Hypothalamus (tissue), 51 donors: ENCODE measurements around the gene GTF2H4.
"Not testable (repeated sequence)": the region's sequence is repeated elsewhere in the genome, so short reads cannot be mapped to it uniquely, and the experiment has no call there.

Experiments used
- DNase-seq, 51 donors: peaks; one replicate each; lab custom pipeline; 2025; lab: John Stamatoyannopoulos, UW

The GTF2H4 gene

DNA sequence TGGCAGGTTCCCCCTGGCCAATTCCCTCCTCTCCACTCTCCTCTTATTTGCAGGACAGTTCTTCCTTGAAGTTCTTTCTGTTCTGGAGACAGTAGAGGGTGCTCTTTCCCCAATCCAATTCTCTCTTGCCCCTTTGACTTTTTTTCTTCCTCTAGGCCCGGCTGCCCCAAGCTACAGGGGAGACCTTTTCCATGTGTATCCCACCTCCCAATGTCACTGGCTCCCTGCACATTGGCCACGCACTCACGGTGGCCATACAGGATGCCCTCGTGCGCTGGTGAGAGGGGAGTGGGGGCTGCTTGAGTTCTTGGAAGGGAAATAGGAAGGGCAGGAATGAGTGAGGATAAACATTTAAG, 7.6 kb downstream of the GTF2H4 start:
- peak in 29 of 51 donors; percentile 3 to 78 (median 24) for DNase-seq

DNA sequence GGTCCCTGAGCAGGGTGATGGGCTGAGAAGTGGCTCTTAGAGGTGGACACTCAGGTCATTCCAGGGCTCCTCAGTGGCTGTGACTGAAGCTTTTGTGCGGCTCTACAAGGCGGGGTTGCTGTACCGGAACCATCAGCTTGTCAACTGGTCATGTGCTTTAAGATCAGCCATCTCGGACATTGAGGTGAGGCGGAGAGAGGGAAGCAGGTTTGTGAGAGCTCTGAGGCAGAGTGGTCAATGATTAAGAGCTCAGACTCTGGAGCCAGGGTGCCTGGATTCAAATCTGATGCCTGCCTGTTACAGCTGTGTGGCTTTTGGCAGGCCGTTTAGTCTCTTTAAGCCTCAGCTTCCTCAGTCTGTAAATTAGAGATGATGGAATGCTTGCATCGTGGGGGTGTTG, 9.0 kb downstream of the GTF2H4 start:
- DNase-seq = no peak

DNA sequence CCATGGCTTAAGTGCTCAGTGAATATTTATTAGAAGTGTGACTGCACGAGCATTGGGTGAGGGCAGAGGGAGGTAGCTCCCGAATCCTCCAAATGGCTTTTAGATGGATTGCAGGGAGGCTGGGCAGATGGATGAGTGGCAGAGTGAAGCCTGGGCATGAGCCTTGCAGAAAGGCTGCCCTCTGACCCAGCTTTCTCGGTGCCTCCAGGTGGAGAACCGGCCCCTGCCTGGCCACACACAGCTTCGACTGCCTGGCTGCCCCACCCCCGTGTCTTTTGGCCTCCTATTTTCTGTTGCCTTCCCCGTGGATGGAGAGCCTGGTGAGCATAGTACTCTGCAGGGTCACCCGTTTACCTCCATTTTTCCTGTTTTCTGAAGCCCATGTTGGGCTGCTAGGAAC, 9.5 kb downstream of the GTF2H4 start:
- DNase-seq = no peak

DNA sequence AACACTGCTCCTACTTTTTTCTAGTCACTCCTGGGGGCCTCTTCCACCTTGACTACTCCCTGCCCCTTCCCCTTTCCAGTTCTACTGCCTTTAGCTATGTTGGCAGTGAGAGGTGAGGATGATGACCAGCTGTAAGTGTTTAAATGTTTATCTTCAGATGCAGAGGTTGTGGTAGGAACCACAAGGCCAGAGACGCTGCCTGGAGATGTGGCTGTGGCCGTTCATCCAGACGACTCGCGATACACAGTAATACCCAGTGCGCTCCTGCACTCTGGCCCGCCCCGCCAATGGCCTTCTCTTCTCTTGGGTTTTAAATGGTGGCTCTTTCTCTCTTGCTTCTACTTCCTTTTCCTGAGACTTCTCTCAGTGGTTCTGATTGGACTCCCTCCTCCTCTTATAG, 10.7 kb downstream of the GTF2H4 start:
- no peak for DNase-seq

DNA sequence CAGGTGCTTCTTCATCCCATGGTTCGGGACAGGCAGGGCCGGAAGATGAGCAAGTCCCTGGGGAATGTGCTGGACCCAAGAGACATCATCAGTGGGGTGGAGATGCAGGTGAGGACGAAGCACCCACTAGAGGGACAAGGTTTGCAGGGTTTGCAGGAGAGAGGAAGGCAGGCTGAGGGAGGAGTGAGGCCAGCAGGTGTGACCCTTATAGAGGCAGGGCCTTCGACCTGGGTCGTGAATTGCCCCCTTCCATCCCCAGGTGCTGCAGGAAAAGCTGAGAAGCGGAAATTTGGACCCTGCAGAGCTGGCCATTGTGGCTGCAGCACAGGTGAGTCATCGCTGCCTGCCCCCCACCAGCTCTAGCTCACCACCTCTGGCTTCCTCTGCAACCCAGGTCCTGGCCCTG, 14.4 kb downstream of the GTF2H4 start:
- DNase-seq = no peak

DNA sequence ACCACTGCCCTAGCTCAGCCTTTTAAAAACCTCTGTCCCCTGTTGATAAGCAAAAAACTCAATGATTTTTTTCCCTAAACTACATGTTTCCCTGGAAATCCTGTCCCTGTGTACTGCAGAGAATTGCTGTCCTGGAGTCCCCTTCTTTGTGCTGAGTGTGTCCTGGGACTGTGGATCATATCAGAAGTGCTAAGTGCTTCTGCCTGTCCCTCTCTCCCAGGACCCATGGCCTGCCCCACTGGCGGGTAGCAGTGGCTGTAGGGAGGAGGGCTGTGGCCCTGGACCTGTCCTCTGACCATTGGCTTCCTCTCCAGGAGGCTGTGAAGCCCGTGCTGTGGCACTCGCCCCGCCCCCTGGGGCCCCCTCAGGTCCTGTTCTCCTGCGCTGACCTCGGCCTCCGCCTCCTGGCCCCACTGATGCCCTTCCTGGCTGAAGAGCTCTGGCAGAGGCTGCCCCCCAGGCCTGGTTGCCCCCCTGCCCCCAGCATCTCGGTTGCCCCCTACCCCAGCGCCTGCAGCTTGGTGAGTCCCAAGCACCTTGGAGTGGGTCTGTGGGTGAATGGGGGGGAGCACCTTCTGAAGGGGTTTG, 16.1 kb downstream of the GTF2H4 start:
- DNase-seq = not testable (repeated sequence)

DNA sequence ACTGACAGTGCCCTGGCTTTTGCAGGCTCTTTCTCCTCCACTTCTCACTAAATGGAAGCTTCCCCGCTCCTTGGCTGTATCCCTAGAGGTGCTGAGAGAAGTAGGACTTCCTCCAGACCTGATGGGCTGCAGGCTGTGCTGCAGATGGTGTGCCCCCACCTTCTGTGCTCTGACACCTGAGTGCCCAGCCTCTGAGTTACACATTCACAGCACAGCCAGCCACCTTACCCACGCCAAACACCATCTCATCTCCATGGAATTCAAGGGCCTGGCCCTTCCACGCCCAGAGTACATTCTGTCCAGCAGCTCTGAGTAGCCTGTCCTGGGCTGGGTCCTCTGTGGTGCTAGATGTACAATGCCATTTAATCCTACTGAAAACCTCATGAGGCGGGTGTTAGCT, 18.6 kb downstream of the GTF2H4 start:
- no peak for DNase-seq

DNA sequence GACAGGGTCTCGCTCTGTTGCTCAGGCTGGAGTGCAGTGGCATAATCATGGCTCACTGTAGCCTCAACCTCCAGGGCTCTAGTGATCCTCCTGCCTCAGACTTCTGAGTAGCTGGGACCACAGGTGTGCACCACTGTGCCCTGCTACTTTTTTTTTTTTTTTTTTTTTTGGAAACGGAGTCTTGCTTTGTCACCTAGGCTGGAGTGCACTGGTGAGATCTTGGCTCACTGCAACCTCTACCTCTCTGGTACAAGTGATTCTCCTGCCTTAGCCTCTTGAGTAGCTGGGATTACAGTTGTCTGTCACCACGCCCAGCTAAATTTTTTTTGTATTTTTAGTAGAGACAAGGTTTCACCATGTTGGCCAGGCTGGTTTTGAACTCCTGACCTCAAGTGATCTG, 19.1 kb downstream of the GTF2H4 start:
- DNase-seq = not testable (repeated sequence)

DNA sequence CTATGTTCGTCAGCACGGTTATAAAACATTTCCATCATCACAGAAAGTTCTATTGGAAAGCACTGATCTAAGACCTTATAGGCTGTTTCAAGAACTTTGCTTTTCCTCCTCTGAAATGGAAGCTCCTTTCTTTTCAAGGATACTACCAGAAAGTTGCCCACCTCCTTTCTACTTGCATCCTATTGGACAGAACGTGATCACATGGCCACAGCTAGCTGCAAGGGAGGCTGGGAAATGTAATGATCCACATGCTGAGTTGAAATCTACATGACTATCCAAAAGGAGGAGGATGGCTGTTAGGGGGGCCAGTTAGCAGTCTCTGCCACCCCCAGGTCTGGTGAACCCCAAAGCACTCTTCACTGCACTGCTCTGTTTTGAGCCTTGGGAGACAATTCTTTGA, 20.7 kb downstream of the GTF2H4 start:
- DNase-seq = no peak

DNA sequence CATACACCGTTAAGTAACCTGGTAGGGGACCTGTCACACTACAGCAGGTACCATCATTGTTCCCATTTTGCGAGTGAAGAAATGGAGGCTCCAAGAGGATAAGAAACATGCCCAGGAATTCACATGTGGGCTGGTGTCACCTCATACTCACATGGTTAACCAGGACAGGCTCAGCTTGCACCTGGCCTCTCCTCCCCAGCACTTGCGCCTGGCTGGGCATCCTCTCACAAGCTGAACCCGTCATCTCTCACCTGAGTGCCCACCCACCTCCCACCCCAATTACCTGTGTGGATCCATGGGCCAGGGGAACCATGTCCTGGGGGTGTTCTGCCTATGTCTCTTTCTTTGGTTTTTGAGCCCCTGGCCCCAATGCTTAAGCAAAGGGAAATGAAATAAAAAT, 22.5 kb downstream of the GTF2H4 start:
- DNase-seq = no peak

DNA sequence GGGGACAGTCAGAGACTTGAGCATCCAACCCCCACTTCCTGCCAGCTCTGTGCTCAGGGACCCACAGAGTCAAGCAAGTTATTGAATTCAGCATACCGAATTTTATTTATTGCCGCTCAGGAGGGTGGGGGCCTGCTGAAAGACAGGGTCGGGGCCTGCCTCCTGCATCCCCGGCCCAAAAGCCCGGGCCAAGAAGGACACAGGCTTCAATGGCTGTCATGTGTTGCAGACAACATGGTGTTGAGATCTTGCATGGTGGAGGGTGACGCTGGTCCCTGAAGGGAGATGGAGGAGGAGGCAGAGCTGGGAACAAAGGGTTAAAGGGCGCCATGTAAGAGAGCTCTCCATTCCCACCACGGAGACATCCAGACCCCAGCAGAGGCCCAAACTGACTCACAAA, 23.3 kb downstream of the GTF2H4 start:
- no peak for DNase-seq

DNA sequence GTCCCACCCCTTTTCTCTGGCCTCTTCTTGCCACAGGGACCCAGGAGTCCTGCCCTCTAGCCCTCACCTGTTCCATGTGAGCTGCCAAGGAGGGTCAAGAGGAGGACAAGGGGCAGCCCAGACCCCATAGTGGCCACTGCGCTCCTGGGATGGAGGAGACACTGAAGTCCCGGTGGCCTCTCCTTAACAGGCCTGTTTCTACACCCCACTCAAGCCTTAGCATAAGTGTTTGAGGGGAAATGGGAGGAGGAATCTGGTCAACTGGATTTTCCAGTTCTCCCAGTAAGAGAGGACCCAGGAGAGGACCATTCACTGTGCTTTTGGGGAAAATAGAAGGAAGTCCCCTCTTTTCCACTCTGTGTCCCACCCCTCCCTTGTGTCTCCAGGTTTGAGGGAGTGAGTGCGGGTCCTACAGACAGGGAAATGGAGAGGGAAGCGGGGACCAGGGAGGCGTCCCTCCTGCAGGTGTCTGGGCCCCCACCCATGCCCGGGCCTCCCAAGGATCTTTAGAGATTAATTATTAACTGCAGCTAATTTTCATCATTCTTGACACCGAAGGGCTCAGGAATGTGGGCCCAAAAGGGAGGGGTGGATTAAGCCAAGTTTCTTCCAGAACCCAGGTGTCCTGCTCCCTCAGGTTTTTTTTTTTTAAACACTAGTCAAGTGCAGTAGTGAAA, 24.1 kb downstream of the GTF2H4 start, which contains the start of gene SFTA2:
Gene SFTA2 (minus strand): TSS at position 202 of the 677 bp plus-strand sequence. CDS start 74 bp downstream, at position 128.
- no peak for DNase-seq

DNA sequence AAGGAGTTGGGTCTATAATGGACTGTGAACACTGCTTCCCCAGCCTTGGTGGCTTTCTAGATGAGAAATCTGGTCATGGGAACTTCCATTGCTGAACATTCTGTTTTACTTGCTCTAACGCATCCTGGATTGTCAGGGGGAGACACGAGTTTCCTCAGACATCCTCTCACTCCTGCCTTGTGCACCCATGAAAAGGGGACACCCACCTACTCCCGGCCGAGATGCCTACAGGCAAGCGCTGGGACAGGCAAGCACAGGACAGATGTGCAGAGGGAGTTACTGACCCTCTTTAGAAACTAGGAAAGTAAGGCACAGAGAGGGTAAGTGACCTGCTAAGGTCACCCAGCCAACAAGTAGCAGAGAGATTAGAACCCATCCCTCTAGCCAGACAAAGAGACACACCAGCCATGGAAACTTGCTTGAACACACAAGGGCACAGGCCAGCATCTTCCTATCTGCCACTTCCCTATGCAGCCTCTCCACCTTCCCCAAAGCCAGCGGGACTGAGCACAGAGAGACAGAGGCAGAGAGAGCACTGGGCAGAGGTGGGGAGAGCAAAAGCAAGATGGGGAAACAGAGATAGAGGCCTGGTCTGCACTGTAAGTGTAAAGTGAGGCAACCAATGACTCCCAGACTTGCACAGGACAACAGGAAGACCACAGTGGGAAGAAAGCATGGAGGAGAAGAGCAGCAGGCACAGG, 24.8 kb downstream of the GTF2H4 start:
- no peak for DNase-seq

DNA sequence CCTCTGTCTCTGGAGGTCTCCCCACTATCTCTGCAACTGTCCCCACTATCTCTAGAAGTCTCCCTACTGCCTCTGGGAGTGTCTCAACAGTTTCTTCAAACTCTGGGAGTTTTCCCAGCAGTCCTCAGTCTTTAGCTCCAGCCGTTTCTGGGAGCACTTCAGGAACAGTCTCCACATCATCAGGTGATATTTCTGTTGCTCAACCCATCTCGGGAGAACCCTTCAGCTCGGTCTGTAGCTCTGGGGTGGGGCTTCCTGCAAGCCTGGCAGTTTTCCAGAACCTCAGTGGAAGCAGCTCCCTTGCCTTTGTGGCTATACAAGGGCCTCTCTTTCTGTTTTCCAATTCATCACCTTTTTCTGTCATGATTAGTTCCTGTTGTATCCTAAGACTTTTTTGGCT, 27.0 kb downstream of the GTF2H4 start:
- no peak for DNase-seq

DNA sequence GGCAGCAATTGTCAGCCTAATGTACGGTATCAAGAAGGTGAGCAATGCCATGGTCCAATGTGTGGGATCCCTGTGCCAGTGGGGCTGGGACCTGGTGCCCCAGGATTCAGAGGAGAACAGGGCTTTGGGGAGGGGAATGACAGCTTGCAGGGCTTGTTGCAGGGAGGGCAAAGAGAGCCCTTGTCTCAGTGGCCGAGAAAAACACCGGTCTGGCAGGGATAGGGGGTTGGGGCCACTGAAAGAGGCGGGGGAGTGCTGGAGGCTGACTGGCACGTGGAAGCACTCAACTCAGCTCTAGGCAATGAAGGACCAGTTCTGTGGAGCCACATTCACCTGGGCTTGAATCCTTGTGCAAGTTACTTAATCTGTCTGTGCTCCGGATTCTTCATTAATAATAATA, 29.3 kb downstream of the GTF2H4 start:
- no peak for DNase-seq

DNA sequence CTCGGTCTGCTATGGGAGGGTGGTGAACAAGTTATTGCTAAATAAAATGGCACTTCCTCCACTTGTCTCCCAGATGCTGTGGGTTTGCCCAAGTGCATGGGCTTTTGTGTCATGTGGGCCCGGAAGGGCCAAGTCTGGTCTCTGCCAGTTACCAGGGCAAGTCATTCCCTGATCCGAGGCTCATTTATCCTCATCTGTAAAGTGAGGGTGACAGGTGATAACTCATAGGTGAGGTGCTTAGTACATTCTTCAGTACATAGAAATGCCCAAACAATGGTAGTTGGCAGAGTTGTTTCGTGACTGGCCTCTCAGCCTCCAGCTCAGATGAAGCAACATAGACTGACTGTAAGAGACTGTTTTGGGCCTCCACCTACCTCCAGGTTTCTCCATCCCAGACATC, 30.7 kb downstream of the GTF2H4 start:
- DNase-seq = no peak

DNA sequence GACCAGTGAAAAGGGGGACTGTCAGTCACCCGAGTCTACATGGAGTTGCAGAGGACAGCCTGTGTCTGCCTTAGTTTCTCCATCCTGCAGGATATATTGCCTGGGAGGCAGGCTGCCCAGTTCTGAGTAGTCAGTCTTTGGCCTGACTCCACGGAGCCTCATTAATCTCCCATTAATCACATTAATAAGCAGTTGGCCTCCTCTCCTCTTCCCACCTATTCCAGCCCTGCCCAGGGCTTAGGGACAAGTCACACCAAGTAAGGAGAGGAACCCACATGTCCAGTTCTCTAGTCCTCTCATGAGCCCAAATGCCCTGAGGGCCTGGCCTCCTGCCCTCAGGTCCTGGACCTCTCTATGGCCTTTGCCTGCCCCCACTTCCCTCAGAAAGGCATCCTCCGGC, 31.5 kb downstream of the GTF2H4 start:
- no peak for DNase-seq

DNA sequence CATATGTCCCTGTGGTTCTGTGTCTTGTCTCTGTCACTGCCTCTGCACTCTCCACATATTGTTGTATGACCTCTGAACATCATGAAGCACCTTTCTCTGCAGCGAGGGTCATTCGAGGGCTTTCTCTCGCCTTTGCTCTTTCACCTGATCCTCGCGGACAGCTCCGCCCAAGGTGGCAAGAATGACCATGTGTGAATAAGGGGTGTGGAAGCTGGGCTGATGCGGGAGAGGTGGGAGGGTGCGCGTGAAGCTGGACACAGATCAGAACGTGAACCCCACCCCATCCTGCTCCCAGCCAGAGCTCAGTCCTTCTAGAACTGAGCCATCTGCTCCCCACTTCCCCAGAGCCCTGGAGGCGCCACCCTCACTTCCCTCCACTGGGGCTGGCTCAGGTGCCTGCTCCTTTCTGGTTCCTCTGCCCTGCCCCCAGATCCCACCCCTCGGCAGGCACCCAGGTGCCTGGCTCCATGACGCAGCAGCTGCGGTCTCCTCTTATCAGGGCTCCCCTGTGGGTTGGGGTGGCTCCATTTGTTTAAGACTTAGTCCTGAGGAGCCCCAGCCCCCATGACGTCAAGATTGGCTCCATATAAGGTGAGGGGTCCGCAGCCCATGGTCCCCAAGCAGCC, 32.5 kb downstream of the GTF2H4 start, which contains the start of gene MUCL3:
Gene MUCL3 (plus strand): TSS at position 613 of the 626 bp plus-strand sequence. CDS start 27 bp downstream, outside the sequence.
- no peak for DNase-seq

DNA sequence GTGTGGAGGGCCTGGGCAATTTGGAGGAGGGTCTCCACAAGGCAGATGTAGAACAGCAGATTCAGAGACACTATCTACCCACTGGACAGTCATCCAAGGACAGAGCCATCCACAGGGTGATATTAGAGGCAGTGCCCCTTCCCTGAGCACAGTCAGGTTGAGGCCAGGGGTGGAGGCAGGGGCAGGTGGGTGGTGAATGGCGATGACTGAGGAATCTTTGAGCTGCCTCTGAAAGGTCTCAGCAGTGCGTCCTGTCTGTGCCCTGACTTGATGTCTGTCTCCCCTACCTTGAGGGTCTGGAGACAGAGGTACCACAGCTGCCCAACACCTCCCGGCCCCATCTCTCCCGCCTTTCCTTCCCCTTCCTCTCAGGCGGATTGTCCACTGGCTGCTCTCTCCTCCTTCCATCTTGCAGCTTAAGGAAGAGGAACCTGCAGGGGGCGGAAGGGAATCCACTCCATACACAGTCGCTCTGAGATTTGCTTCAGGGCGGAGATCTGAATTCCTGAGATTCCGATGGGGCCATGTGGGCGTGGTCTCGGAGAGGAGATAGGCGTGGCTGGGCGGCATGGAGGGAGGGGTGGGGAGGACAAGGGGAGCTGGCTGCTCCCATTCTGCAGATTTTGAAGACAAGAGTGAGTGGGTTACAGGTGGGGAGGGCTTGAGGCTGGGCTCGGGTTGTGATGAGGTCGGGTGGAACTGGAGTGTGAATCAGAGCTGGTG, 34.5 kb downstream of the GTF2H4 start:
- DNase-seq = peak in 1 of 51 donors; percentile 7

DNA sequence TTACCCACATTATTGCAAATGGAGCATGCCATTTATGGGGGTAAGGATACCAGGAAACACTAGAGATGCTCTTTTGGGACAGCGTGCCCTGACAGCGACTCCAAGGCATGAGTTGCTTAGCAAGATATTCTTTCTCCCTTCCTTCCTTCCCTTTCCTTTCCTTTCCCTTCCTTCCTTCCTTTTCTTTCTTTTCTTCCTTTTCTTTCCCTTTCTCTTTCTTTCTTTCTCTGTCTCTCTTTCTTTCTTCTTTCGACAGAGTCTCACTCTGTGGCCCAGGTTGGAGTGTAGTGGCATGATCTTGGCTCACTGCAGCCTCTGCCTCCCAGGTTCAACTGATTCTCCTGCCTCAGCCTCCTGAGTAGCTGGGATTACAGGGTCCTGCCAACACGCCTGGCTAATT, 36.0 kb downstream of the GTF2H4 start:
- DNase-seq = no peak

DNA sequence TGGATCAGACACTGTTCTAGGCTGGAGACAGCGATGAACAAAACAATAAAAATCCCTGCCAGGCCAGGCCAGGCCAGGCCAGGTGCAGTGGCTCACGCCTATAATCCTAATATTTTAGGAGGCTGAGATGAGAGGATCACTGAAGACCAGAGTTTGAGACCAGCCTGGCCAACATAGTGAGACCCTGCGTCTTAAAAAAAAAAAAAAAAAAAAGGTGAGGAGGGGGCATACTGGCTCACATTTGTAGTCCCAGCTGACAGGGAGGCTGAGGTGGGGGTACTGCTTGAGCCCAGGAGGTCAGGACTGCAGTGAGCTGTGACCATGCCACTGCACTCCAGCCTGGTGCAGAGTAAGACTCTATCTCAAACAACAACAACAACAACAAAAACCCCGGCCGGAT, 37.3 kb downstream of the GTF2H4 start:
- DNase-seq = no peak
